ENCODE measurements around the gene C3orf70.

C3orf70 gene

GRCh38 chr3:185037801-185038200 is 115.1 kb downstream of the C3orf70 start:
- DNase-seq (no peak), ATAC-seq (replicated peaks) (no peak)
- H3K9me3 Mint-ChIP-seq, result peaks cover 11 to 16% of the 10 kb centered on the region in 2 donors
- no peaks in the 10 kb centered on the region for H3K4me1 Mint-ChIP-seq
- H3K27ac Mint-ChIP-seq, result no peak overlapping the region
- H3K4me3 Mint-ChIP-seq, result no peak overlapping the region
- no peaks in the 10 kb centered on the region for H3K27me3 Mint-ChIP-seq
- peaks cover 64 to 72% of the 10 kb centered on the region in 2 donors for H3K36me3 Mint-ChIP-seq

GRCh38 chr3:185030951-185031350 is 121.9 kb downstream of the C3orf70 start:
- Mint-ChIP-seq H3K36me3 (peaks cover 49 to 70% of the 10 kb centered on the region in 2 donors), H3K4me3 (no peak overlapping the region), H3K27ac (no peak overlapping the region), H3K4me1 (no peaks in the 10 kb centered on the region), H3K27me3 (no peaks in the 10 kb centered on the region), H3K9me3 (peaks cover 5 to 12% of the 10 kb centered on the region in 2 donors)
- ATAC-seq (replicated peaks), result no peak
- DNase-seq, result no peak

- H3K9me3 Mint-ChIP-seq, result peaks cover 5 to 12% of the 10 kb centered on the region in 2 donors
- H3K27me3 Mint-ChIP-seq, result no peaks in the 10 kb centered on the region
- H3K4me3 Mint-ChIP-seq, result no peak overlapping the region
- H3K27ac Mint-ChIP-seq, result no peak overlapping the region
- ATAC-seq (replicated peaks) (no peak), DNase-seq (no peak)
- peaks cover 51 to 70% of the 10 kb centered on the region in 2 donors for H3K36me3 Mint-ChIP-seq
- H3K4me1 Mint-ChIP-seq, result no peaks in the 10 kb centered on the region
These were observed 122.5 kb downstream of the C3orf70 start for GRCh38 chr3:185030399-185030798.

- Mint-ChIP-seq H3K9me3 (peaks cover 2% of the 10 kb centered on the region in 2 donors), H3K36me3 (peaks cover 47 to 70% of the 10 kb centered on the region in 2 donors), H3K27me3 (no peaks in the 10 kb centered on the region), H3K4me3 (no peak overlapping the region), H3K4me1 (no peaks in the 10 kb centered on the region), H3K27ac (no peak overlapping the region)
- ATAC-seq (replicated peaks) (no peak), DNase-seq (no peak)
These were observed 123.8 kb downstream of the C3orf70 start for GRCh38 chr3:185029086-185029485.

GRCh38 chr3:185028121-185028520 is 124.7 kb downstream of the C3orf70 start:
- H3K27me3 Mint-ChIP-seq, result no peaks in the 10 kb centered on the region
- H3K4me1 Mint-ChIP-seq, result no peaks in the 10 kb centered on the region
- DNase-seq (no peak), ATAC-seq (replicated peaks) (no peak)
- H3K27ac Mint-ChIP-seq, result no peak overlapping the region
- no peak overlapping the region for H3K4me3 Mint-ChIP-seq
- H3K36me3 Mint-ChIP-seq, result peaks cover 37 to 68% of the 10 kb centered on the region in 2 donors
- peaks cover 0 to under 1% of the 10 kb centered on the region in 2 donors for H3K9me3 Mint-ChIP-seq
